Heart right ventricle (tissue), 16 donors: Measurements from ENCODE around the gene COA1. TPM values are rescaled to one million over a fixed set of nuclear protein-coding genes. Genes with fewer than 3 reads are reported as not detected.
"Not testable (repeated sequence)": the region's sequence is repeated elsewhere in the genome, so short reads cannot be mapped to it uniquely, and the experiment has no call there.

Source experiments
- ATAC-seq, 8 donors: fragments of 200-7000 bp; cut with Tn5 transposase; one replicate each; pipeline ENCODE4 v1.9.1; 2020; ENCODE audit warnings: mild to moderate bottlenecking in 8 of 8, moderate library complexity in 8 of 8, moderate number of reproducible peaks in 1 of 8
- DNase-seq, 2 donors: peaks; one replicate each; pipeline ENCODE4 v3.0.0-alpha.2; 2020
- H3K27ac ChIP-seq, 10 donors: fragments of 200-600 bp; sonication (generic) in 2 of 10; one replicate each; pipeline versions ENCODE4 v1.5.0 to v1.8.0; 2020 to 2022; ENCODE audit warnings: mild to moderate bottlenecking in 3 of 10
- H3K27me3 ChIP-seq, 7 donors: fragments of 200-600 bp; one replicate each; pipeline ENCODE4 v1.8.0; 2021 to 2022; ENCODE audit warnings: mild to moderate bottlenecking in 2 of 7
- H3K36me3 ChIP-seq, 9 donors: fragments of 200-600 bp; sonication (generic) in 1 of 9; one replicate each; pipeline versions ENCODE4 v1.5.0 to v1.8.0; 2020 to 2022; ENCODE audit warnings: mild to moderate bottlenecking in 2 of 9
- H3K4me1 ChIP-seq, 9 donors: fragments of 200-600 bp; sonication (generic) in 1 of 9; one replicate each; pipeline versions ENCODE4 v1.5.0 to v1.8.0; 2020 to 2022; ENCODE audit warnings: mild to moderate bottlenecking in 4 of 9
- H3K4me3 ChIP-seq, 10 donors: fragments of 200-600 bp; sonication (generic) in 2 of 10; one replicate each; pipeline versions ENCODE4 v1.5.0 to v1.8.0; 2020 to 2022; ENCODE audit warnings: mild to moderate bottlenecking in 7 of 10, moderate library complexity in 2 of 10
- H3K9me3 ChIP-seq, 11 donors: fragments of 200-600 bp in 10 of 11; sonication (generic) in 2 of 11; one replicate each; pipeline versions ENCODE4 v1.5.0 to v1.8.0; 2013 to 2022; ENCODE audit warnings: mild to moderate bottlenecking in 2 of 11, control low read depth in 1 of 11, moderate library complexity in 1 of 11
- CTCF ChIP-seq, 9 donors: fragments of 200-600 bp; sonication (generic) in 2 of 9; IDR thresholded peaks; one replicate each; pipeline versions ENCODE4 v1.5.0 to v1.8.0; 2021 to 2022; ENCODE audit warnings: antibody characterized with exemption in 9 of 9, mild to moderate bottlenecking in 5 of 9, moderate library complexity in 1 of 9
- WGBS, 2 donors: extraction: QIAGEN DNeasy Blood & Tissue Kit; methylation state at CpG; one replicate each; pipeline ENCODE4 v1.1.7; 2013; ENCODE audit warnings: inconsistent platforms in 1 of 2; 5-methylcytosine and 5-hydroxymethylcytosine counted together
- intact Hi-C, 10 donors: fragments of 100-400 bp; cut with DNase I; formaldehyde crosslinking; loops; one replicate each; pipeline versions ENCODE4 v1.11.1 to v1.14.2; 2022
- polyA plus RNA-seq, 2 donors: library from polyadenylated mRNA; stranded (reverse); fragments of 200-250 nt; gene quantifications; one replicate each; pipeline ENCODE4 v1.2.3, GENCODE V29; 2013
- total RNA-seq, 10 donors: library from RNA; stranded (reverse); fragmentation: NEBNext Ultra II Directional in 3 of 10; extraction: Animal tissue kit (Norgen Biotek cat#: 25700) in 3 of 10; gene quantifications; one replicate each; pipeline versions ENCODE4 v1.2.1 to v1.2.4, GENCODE V29; 2021 to 2023
- donor health status: Arrhythmogenic right ventricular cardiomyopathy.
- donor health status: ischemic (EF 13 %, LVEDD 7.1; RV severe dilation, severe dysfunction).
- donor health status: healthy with polysubstance abuse.
- donor health status: DM: no; HTN: yes; CAD: no.
- donor health status: DM: no; HTN: no; CAD: no.
- donor health status: ischemic (EF 25% LVEDD 6.9; RV normal size, moderate dysfunction).
- donor health status: ischemic (EF 25% LVEDD 5.7; RV mildly dilated, moderate dysfunction).
- donor health status: healthy.
- donor health status: DM: yes; HTN: yes; CAD: no.
- donor health status: Ischemic cardiomyopathy.
- donor health status: ischemic (EF 35%, LVEDD 5.7; RV mildly dilated, moderate dysfunction).
- donor health status: nonischemic (EF 11% LVEDD 7.7; RV severe dilation, severe dysfunction).
- donor health status: DM: yes; HTN: yes; CAD: no.
- donor health status: PGD.
- donor health status: ischemic (EF 29% LVEDD 5.4; RV normal size, mild dysfunction).
- donor health status: nonischemic (EF 23%, LVEDD 6.1; RV moderate dilation, normal function).

The COA1 gene
- total and polyA plus RNA-seq, 12 donors: 52.1 to 83.3 (median 75.4) TPM

DNA sequence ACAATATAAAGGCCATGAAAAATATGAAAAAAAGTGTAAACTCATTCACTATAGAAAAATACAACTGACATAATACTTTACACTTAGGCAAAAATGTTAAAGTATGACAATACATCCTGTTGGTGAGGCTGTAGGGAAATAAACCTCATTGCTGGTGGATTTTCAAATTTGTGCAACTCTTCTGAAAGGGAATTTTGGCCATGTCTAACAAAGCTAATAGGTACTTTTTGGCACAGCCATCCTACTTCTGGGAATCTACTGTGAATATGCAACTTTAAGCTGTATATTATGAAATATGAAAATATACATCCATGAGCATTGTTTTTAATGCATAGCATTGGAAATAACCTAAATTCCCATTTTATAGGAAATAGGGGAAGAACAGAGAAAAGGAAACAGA lies 13.4 kb upstream of the COA1 start:
- Histone ChIP-seq H3K4me3 (no peak overlapping the region), H3K36me3 (no peaks in the 10 kb centered on the region), H3K4me1 (peaks cover 0 to 4% (median 0%) of the 10 kb centered on the region in 9 donors), H3K27me3 (peaks cover 0 to 3% (median 0%) of the 10 kb centered on the region in 7 donors), H3K27ac (no peak overlapping the region), H3K9me3 (no peaks in the 10 kb centered on the region)
- ATAC-seq (no peak), DNase-seq (no peak)
- TF ChIP-seq CTCF (IDR thresholded peaks at IDR 0.05): no peak
- intact Hi-C loops: no loop called here

DNA sequence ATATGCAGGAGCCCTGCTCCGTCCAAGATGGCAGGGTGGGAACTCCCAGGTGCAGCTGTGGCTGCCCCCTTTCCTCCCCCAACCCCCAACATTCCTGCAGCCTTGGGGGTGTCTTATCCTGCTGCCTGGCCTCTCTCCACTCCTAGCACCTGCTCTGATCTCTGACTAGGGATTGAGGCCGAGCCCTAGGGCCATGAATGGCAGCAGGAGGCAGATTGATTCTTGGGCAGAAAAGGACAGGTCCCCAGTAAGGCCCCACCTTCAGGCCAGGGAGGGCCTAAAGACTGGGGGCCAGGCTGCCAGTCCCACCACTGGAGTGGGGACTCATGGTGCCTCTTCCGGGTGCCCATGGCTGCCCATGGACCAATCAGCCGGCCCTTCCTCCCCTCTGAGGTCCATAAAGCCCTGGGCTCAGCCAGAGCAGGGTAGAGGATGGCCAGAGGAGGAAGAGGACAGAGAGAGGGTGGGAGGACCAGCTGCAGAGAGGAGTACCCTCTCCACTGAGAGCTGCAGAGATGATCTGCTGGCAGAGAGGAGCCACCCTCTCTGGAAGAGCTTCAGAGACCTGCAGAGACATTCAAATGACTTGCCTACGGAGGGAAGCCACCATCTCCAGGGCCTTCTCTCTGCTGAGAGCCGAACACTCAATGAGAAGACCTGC lies 8.3 kb upstream of the COA1 start:
- Histone ChIP-seq H3K4me3 (no peak overlapping the region), H3K4me1 (no peaks in the 10 kb centered on the region), H3K27me3 (no peaks in the 10 kb centered on the region), H3K36me3 (no peaks in the 10 kb centered on the region), H3K9me3 (no peaks in the 10 kb centered on the region), H3K27ac (no peak overlapping the region)
- 90 to 98% methylated on average over 6 of the region's 6 CpGs for WGBS, 2 donors
- intact Hi-C loops: no loop called here
- TF ChIP-seq CTCF (IDR thresholded peaks at IDR 0.05): no peak
- ATAC-seq (no peak), DNase-seq (no peak)

GRCh38 chr7:43735802-43736603 lies 6.7 kb upstream of the COA1 start:
- ATAC-seq (no peak), DNase-seq (no peak)
- H3K36me3 ChIP-seq: no peaks in the 10 kb centered on the region
- H3K27ac ChIP-seq: no peak overlapping the region
- TF ChIP-seq CTCF (IDR thresholded peaks at IDR 0.05): no peak
- H3K9me3 ChIP-seq: no peaks in the 10 kb centered on the region
- no peak overlapping the region for H3K4me3 ChIP-seq
- intact Hi-C loops: no loop called here
- H3K27me3 ChIP-seq: no peaks in the 10 kb centered on the region
- WGBS, 2 donors: 56 to 64% methylated on average over 2 of the region's 2 CpGs
- H3K4me1 ChIP-seq: no peaks in the 10 kb centered on the region

GRCh38 chr7:43735403-43735801 lies 6.1 kb upstream of the COA1 start:
- Histone ChIP-seq H3K4me1 (peaks cover 0 to 3% (median 1%) of the 10 kb centered on the region in 9 donors), H3K27me3 (no peaks in the 10 kb centered on the region), H3K9me3 (no peaks in the 10 kb centered on the region), H3K36me3 (no peaks in the 10 kb centered on the region), H3K27ac (no peak overlapping the region), H3K4me3 (no peak overlapping the region)
- WGBS, 2 donors: 97 to 100% methylated on average over 1 of the region's 1 CpG
- intact Hi-C loops: no loop called here
- no peak for TF ChIP-seq CTCF (IDR thresholded peaks at IDR 0.05)
- DNase-seq (no peak), ATAC-seq (no peak)

- intact Hi-C loops, H3K4me1 ChIP-seq, H3K4me3 ChIP-seq, H3K9me3 ChIP-seq, ATAC-seq, H3K27me3 ChIP-seq, DNase-seq, H3K36me3 ChIP-seq, H3K27ac ChIP-seq: not testable (repeated sequence)
- 71% methylated on average over 18 of the region's 18 CpGs for WGBS, 2 donors
These were observed 5.4 kb upstream of the COA1 start for GRCh38 chr7:43734575-43735332.

DNA sequence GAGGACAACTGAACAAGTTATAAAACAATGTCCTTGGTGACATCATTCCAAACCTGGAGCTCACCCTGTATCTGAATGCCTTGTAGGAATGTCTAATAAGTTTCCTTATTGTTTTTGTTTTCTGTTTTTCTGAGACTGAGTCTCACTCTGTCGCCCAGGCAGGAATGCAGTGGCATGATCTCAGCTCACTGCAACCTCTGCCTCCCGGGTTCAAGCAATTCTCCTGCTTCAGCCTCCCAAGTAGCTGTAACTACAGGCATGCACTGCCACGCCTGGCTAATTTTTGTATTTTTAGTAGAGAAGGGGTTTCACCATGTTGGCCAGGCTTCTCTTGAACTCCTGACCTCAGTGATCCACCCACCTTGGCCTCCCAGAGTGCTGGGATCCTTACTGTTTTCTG lies 2.2 kb upstream of the COA1 start:
- intact Hi-C loops, ATAC-seq: not testable (repeated sequence)
- 80 to 84% methylated on average over 3 of the region's 3 CpGs for WGBS, 2 donors

More for the DNA sequence above, 2.2 kb upstream of the COA1 start:
- not testable (repeated sequence) for H3K4me3 ChIP-seq, H3K27ac ChIP-seq, H3K36me3 ChIP-seq, H3K27me3 ChIP-seq, DNase-seq, H3K9me3 ChIP-seq
- H3K4me1 ChIP-seq: peaks cover 0 to 31% (median 28%) of the 10 kb centered on the region in 9 donors
